A673 (cell line): ENCODE measurements around the gene CDH4.

Experiments used
- EZH2 ChIP-seq: fragments of 200-600 bp; sonication (generic); IDR thresholded peaks from 2 replicates; pipeline ENCODE4 v1.6.1; 2017; ENCODE audit warnings: borderline replicate concordance, low read depth, mild to moderate bottlenecking, mixed read lengths, antibody characterized with exemption, low read length; ENCODE audit not compliant: poor library complexity, severe bottlenecking
- TF ChIP-seq, protein P1 (sequence below): fragments of 300-800, 200-600 bp; sonication (generic); conservative IDR thresholded peaks from 2 replicates; pipeline ENCODE4 v1.5.1; 2017; ENCODE audit warnings: low read depth, mild to moderate bottlenecking, antibody characterized with exemption, low read length, moderate library complexity, mixed read lengths

- TF ChIP-seq, protein P1, sequence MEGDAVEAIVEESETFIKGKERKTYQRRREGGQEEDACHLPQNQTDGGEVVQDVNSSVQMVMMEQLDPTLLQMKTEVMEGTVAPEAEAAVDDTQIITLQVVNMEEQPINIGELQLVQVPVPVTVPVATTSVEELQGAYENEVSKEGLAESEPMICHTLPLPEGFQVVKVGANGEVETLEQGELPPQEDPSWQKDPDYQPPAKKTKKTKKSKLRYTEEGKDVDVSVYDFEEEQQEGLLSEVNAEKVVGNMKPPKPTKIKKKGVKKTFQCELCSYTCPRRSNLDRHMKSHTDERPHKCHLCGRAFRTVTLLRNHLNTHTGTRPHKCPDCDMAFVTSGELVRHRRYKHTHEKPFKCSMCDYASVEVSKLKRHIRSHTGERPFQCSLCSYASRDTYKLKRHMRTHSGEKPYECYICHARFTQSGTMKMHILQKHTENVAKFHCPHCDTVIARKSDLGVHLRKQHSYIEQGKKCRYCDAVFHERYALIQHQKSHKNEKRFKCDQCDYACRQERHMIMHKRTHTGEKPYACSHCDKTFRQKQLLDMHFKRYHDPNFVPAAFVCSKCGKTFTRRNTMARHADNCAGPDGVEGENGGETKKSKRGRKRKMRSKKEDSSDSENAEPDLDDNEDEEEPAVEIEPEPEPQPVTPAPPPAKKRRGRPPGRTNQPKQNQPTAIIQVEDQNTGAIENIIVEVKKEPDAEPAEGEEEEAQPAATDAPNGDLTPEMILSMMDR = no peak
- TF ChIP-seq EZH2 = no peak
Measured at GRCh38 chr20:61989741-61990140, 737.7 kb downstream of the CDH4 start.
